ENCODE measurements around the gene HMCN2.

Gene HMCN2

GRCh38 chr9:130377612-130378011 is 112.1 kb downstream of the HMCN2 start:
- DNase-seq (ENCODE audit: low read depth in 1 of 2, low spot score in 1 of 2) = no peak
- no peak for TF ChIP-seq JUND (IDR thresholded peaks at IDR 0.05; ENCODE audit: low read depth)
- in situ Hi-C loops (cut with HindIII; ENCODE audit: low pct_unique_long_range_greater_than_20kb, low sequenced_read_pairs) = no loop called here

- TF ChIP-seq JUND (IDR thresholded peaks at IDR 0.05; ENCODE audit: low read depth) = no peak
- in situ Hi-C loops (cut with HindIII; ENCODE audit: low pct_unique_long_range_greater_than_20kb, low sequenced_read_pairs) = no loop called here
- DNase-seq (ENCODE audit: low read depth in 1 of 2, low spot score in 1 of 2) = no peak
Observed at GRCh38 chr9:130378875-130379648, 113.5 kb downstream of the HMCN2 start.

GRCh38 chr9:130379649-130379970 is 114.0 kb downstream of the HMCN2 start:
- DNase-seq (ENCODE audit: low read depth in 1 of 2, low spot score in 1 of 2) = no peak
- TF ChIP-seq JUND (IDR thresholded peaks at IDR 0.05; ENCODE audit: low read depth) = no peak
- in situ Hi-C loops (cut with HindIII; ENCODE audit: low pct_unique_long_range_greater_than_20kb, low sequenced_read_pairs) = no loop called here

GRCh38 chr9:130380920-130381469 is 115.4 kb downstream of the HMCN2 start:
- in situ Hi-C loops (cut with HindIII; ENCODE audit: low pct_unique_long_range_greater_than_20kb, low sequenced_read_pairs) = no loop called here
- TF ChIP-seq JUND (IDR thresholded peaks at IDR 0.05; ENCODE audit: low read depth) = no peak
- DNase-seq (ENCODE audit: low read depth in 1 of 2, low spot score in 1 of 2) = no peak

- DNase-seq (ENCODE audit: low read depth in 1 of 2, low spot score in 1 of 2) = no peak
- in situ Hi-C loops (cut with HindIII; ENCODE audit: low pct_unique_long_range_greater_than_20kb, low sequenced_read_pairs) = no loop called here
- TF ChIP-seq JUND (IDR thresholded peaks at IDR 0.05; ENCODE audit: low read depth) = no peak
Observed at GRCh38 chr9:130381660-130382059, 116.1 kb downstream of the HMCN2 start.

- TF ChIP-seq JUND (IDR thresholded peaks at IDR 0.05; ENCODE audit: low read depth) = no peak
- in situ Hi-C loops (cut with HindIII; ENCODE audit: low pct_unique_long_range_greater_than_20kb, low sequenced_read_pairs) = no loop called here
- DNase-seq (ENCODE audit: low read depth in 1 of 2, low spot score in 1 of 2) = no peak
Observed at GRCh38 chr9:130382096-130382495, 116.5 kb downstream of the HMCN2 start.

GRCh38 chr9:130382636-130383349 is 117.2 kb downstream of the HMCN2 start:
- no peak for DNase-seq (ENCODE audit: low read depth in 1 of 2, low spot score in 1 of 2)
- TF ChIP-seq JUND (IDR thresholded peaks at IDR 0.05; ENCODE audit: low read depth) = no peak
- in situ Hi-C loops (cut with HindIII; ENCODE audit: low pct_unique_long_range_greater_than_20kb, low sequenced_read_pairs) = no loop called here

- TF ChIP-seq JUND (IDR thresholded peaks at IDR 0.05; ENCODE audit: low read depth) = no peak
- in situ Hi-C loops (cut with HindIII; ENCODE audit: low pct_unique_long_range_greater_than_20kb, low sequenced_read_pairs) = no loop called here
- no peak for DNase-seq (ENCODE audit: low read depth in 1 of 2, low spot score in 1 of 2)
Observed at GRCh38 chr9:130383350-130383715, 117.8 kb downstream of the HMCN2 start.

- no peak for DNase-seq (ENCODE audit: low read depth in 1 of 2, low spot score in 1 of 2)
- in situ Hi-C loops (cut with HindIII; ENCODE audit: low pct_unique_long_range_greater_than_20kb, low sequenced_read_pairs) = no loop called here
- no peak for TF ChIP-seq JUND (IDR thresholded peaks at IDR 0.05; ENCODE audit: low read depth)
Observed at GRCh38 chr9:130383979-130384676, 118.6 kb downstream of the HMCN2 start.

- no peak for DNase-seq (ENCODE audit: low read depth in 1 of 2, low spot score in 1 of 2)
- in situ Hi-C loops (cut with HindIII; ENCODE audit: low pct_unique_long_range_greater_than_20kb, low sequenced_read_pairs) = no loop called here
- no peak for TF ChIP-seq JUND (IDR thresholded peaks at IDR 0.05; ENCODE audit: low read depth)
Observed at GRCh38 chr9:130385257-130385656, 119.7 kb downstream of the HMCN2 start.

GRCh38 chr9:130387398-130387797 is 121.8 kb downstream of the HMCN2 start:
- TF ChIP-seq JUND (IDR thresholded peaks at IDR 0.05; ENCODE audit: low read depth) = no peak
- no peak for DNase-seq (ENCODE audit: low read depth in 1 of 2, low spot score in 1 of 2)
- in situ Hi-C loops (cut with HindIII; ENCODE audit: low pct_unique_long_range_greater_than_20kb, low sequenced_read_pairs) = no loop called here

GRCh38 chr9:130387905-130388304 is 122.3 kb downstream of the HMCN2 start:
- in situ Hi-C loops (cut with HindIII; ENCODE audit: low pct_unique_long_range_greater_than_20kb, low sequenced_read_pairs) = no loop called here
- peak in 1 of 2 experiments; percentile 45 for DNase-seq (ENCODE audit: low read depth in 1 of 2, low spot score in 1 of 2)
- no peak for TF ChIP-seq JUND (IDR thresholded peaks at IDR 0.05; ENCODE audit: low read depth)

- in situ Hi-C loops (cut with HindIII; ENCODE audit: low pct_unique_long_range_greater_than_20kb, low sequenced_read_pairs) = no loop called here
- DNase-seq (ENCODE audit: low read depth in 1 of 2, low spot score in 1 of 2) = no peak
- no peak for TF ChIP-seq JUND (IDR thresholded peaks at IDR 0.05; ENCODE audit: low read depth)
Observed at GRCh38 chr9:130390390-130390789, 124.8 kb downstream of the HMCN2 start.

Measured in T47D (cell line).